GM21390 (cell line): ENCODE data around the gene CHST9.
"Not testable (repeated sequence)": the region's sequence is repeated elsewhere in the genome, so short reads cannot be mapped to it uniquely, and the experiment has no call there.

Experiments used
- ATAC-seq: cut with Tn5 transposase; IDR thresholded peaks from one replicate; pipeline ENCODE4 v1.9.1; 2021; ENCODE audit not compliant: unreplicated experiment

Gene CHST9

DNA sequence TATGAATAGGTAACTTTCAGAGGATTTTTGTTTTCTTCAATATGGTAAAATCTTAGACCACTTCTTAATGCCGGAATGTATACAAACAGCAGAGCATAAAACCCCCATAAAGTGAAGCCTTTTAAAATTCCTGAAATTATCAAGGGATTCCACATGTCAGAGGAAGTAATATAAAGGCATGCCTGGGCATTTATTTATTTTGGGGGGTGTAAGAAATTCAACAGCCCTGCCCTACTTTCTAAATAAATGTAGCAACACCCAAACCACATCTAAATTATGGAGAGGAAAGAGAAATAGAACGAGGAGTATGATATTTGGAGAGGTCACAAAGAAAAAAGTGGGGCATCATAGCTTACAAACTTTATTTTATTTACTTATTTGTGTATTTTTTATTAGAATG lies 9.9 kb downstream of the CHST9 start:
- ATAC-seq, result no peak

DNA sequence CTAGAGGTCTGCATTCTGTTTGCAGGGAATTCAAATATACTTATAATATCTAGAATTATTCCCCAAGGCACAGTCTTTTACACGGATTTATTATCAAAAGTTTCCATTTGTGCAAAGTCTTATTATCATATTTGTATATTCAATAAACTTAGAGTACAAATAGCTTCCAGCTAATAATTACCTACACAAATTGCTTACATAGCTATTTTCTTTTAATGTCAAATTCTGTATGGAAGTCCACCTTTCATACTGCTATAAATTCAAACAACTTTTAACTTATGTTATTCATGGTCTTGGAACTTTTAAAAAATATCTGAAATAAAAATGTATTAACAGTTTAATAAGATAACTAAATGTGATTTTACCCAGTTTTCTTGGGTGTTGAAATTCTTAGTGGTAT lies 13.1 kb downstream of the CHST9 start:
- no peak for ATAC-seq

DNA sequence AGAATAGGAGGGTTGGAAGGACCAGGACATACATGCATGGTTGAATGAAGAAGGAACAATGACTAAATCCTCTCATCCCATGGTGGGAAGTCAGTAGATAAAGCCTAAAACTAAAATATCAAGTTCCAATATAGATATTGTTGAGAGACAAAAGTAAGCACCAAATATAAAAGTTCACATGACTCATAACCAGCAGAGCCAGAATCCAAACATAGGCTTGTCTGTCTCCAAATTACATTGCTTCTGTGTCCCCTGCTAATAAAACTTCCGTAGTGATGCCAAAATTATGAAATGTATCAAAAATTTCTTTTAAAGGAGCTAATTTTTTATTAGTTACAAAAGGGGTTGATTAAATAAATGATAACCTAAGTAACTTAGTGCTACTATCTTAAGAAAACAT lies 19.7 kb downstream of the CHST9 start:
- no peak for ATAC-seq

DNA sequence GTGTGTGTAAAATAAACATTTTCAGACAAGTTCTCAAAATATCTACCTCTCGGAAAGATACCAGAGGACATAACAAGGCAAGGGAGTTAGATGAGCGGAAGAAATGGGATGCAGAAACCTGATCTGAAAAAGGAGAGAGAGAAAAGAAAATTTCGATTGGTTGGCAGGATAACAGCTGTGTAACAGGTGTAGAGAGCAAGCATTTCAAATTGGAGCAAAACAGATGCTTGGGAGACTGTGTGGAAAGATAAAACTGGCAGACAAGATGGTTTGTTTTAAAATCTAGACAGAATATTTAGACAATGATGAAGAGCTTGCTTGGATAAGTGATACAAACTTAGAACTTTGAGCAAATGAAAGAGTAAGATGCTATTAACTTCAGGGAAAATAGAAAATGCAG lies 20.2 kb downstream of the CHST9 start:
- no peak for ATAC-seq

DNA sequence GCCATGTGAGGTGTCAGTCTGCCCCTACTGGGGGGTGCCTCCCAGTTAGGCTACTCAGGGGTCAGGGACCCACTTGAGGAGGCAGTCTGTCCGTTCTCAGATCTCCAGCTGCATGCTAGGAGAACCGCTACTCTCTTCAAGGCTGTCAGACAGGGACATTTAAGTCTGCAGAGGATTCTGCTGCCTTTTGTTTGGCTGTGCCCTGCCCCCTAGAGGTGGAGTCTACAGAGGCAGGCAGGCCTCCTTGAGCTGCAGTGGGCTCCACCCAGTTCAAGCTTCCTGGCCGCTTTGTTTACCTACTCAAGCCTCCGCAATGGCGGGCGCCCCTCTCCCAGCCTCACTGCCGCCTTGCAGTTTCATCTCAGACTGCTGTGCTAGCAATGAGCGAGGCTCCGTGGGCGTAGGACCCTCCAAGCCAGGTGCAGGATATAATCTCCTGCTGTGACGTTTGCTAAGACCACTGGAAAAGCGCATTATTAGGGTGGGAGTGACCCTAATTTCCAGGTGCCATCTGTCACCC lies 21.9 kb downstream of the CHST9 start:
- ATAC-seq, result not testable (repeated sequence)

DNA sequence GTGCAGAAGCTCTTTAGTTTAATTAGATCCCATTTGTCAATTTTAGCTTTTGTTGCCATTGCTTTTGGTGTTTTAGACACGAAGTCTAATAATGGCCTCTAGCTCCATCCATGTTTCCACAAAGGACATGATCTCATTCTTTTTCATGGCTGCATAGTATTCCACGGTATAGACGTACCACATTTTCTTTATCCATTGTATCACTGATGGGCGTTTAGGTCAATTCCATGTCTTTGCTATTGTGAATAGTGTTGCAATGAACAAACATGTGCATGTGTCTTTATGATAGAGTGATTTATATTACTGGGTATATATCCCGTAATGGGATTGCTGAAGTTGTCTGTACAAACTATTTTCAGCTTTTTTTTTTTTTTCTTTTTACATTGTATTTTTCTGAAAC lies 35.9 kb downstream of the CHST9 start:
- not testable (repeated sequence) for ATAC-seq

DNA sequence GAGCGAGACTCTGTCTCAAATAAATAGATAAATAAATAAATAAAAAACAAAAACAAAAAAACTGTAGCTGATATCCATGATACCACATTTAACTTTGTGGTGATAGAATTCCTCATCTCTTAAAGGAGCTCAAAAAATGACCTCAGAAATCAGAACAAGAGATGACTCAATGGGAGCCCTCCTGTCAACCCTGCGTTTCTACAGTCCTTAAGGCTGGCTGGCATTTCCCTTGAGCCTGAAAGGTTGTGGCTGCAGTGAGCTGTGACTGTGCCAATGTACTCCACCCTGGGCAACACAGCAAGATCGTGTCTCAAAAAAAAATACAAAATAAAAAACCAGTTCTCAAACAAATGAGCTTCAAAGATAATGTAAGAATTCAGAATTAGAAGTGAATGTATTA lies 40.4 kb downstream of the CHST9 start:
- ATAC-seq, result no peak

DNA sequence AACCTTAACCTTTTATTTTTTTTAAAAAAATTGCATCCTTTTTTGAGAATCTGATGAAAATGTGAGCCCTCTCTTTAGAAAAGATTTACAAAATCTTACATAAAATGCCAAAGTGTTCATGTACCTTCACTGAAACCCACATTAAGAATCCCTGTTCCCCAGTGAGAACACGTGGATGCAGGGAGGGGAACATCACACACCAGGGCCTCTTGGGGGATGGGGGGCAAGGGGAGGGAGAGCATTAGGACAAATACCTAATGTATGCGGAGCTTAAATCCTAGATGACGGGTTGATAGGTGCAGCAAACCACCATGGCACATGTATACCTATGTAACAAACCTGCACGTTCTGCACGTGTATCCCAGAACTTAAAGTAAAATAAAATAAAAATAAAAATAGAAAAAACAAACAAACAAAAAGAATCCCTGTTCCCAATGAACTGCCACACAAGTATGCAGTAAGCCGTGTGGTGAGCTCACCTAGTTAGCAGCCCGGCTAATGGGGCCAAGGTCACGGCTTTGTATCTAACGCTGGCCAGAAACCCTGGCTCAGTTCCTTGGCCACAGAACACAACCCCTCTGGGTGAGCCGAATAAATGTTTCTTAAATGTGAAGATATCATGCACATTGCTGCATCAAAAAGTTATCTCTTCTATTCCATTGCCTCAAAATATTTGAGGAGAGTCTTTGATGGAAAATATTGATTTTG lies 41.4 kb downstream of the CHST9 start:
- ATAC-seq, result no peak

DNA sequence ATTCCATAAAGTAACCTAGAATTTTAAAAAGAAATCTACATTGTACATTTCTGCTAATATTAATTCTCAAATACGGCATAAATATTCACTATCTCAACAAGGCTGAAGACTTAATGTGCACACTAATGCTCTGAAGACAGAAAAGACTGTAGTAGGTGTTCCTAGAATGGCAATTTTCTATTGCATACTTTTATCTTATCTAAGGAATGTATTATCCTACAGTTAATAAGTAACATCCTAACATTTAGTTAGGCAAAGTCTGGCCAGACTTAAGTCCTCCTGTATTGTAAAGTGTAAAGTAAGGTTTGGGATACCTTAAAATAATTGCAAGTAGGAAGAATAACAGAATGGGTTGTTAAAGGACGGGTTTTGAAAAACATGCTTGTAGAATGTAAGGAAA lies 42.2 kb downstream of the CHST9 start:
- no peak for ATAC-seq

DNA sequence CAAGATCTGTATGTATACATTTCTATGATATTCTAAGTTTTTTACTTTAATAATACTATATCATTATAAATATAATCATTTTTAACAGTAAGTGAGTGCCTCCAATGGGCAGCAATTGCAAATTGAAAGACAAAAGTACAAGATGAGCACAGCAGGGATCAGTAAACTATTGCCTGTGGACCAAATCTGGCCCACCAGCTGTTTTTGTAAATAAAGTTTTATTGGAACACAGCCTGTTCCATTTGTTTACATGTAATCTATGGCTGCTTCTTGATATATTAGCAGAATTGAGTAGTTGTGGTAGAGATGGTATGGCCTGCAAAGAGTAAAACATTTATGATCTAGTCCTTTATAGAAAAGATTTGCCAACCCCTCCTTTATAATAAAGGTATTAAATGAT lies 43.2 kb downstream of the CHST9 start:
- no peak for ATAC-seq

DNA sequence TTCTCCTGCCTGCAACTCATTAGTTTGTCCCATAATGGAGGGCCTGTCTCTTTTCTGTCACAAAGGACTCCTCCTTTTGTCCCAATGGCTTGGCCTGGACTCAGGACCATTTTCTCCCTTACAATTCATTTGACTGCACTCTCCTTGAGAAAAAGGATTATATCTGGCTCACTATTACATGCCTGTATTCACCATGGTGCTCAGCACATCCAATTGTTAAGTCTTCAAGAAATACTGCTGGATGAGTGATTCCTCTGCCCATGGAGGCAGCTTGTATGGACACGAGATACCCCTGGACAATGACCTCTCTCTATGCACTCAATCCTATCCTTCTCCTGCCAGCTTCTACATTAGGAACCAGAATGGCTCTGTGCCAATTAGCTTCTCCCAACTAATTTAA lies 47.0 kb downstream of the CHST9 start:
- ATAC-seq, result no peak

DNA sequence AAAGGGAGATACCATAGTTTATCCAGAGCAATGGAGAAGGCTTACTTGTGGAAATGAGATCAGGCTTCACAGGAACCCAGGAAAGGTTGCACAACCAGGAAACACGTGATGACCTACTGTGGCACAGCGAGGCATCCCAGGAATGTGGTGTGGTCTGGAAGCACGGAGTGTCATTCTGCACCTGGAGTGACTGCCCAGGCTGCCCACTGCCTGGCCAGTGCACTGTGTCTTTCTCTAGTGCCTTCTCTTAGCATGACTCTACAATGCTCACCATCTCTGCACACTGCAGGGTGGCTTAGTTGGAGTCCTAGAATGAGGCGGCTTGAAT lies 48.9 kb downstream of the CHST9 start:
- no peak for ATAC-seq

DNA sequence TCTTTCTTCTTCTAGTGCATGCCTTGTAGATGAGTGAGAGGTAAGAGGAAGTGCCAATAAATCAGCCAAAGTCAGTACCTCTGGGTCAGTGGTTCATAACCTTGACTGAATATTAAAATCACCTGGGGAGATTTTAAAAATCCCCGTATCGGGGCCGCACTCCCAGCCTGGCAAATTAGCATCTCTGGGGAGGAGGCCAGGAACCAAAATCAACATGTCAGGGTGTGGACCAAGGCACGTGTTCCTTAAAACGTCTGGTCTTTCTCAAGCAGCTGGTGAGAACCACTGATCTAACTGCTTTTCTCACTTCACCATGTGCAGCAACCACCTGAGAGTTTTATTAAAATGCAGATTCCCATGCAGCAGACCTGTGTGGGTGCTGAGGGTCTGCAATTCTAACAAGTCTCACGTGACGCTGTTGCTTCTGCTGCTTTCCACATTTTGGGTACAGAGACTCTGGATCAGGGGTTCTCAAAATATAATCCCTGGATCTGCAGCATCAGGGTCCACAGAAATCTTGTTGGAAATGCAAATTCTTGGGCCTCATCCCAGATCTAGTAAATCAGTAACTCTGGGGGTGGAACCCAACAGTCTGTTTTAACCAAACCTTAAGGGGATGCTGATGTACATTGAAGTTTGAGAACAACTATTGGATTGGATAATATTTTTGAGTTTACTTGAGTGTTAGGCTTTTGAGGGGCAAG lies 49.5 kb downstream of the CHST9 start:
- no peak for ATAC-seq

DNA sequence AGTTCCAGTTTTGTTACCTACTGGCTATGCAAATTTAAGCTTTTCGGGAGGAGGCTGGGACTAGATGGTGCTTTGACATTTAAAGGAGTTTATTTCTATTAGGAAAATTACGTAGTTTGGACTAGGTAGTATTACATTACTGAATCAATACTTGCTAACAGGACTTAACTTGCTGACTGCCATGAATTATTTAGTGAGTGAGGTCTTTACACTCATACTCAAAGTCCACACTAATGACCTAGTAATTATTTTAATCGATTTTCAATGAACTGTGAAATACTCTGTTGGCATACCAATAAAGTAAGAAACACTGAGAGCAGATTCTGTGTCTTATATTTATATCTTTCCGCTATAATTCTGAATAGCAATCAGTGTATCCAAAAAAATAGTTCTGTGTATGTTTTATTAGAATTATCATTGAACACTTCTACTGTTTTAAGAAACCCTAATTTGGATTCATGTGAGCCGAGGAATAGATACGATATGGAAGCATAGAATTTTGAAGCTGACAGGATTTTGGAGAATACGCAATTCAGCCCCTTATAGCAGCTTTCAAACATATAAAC lies 55.0 kb downstream of the CHST9 start:
- ATAC-seq, result no peak

DNA sequence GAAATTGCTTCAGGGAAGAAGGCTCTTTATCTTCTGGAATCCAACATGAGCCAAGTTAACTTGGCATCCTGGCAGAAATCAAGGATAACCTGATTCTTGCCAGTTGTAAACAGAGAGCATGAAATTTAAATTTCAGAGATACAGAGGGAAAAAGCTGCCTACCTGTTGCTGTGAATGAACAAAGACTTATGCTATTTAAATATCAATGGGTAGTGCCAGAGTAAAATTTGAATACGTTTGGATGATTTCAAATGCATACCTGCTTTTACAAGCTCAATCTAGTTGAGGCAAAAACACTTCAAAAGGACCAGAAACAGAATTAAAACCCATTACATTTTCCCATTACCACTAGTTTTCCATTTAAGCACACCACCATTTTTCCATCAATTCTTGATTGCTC lies 60.9 kb downstream of the CHST9 start:
- ATAC-seq, result no peak

DNA sequence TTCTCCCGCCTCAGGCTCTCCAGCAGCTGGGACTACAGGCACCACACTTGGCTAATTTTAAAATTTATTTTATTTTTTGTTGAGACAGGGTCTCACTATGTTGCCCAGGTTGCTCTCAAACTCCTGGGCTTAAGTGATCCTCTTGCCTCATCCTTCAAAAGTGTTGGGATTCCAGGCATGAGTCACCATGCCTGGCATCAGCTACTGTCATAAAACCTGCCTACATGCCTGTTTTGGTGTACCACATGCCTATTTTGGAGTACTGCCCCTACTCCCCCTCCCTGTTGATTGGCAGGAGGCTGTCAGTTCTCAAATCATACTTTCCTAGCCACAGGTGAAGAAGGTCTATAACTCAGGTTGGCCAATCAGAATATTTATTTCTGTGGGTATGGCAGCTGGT lies 64.0 kb downstream of the CHST9 start:
- ATAC-seq, result no peak

DNA sequence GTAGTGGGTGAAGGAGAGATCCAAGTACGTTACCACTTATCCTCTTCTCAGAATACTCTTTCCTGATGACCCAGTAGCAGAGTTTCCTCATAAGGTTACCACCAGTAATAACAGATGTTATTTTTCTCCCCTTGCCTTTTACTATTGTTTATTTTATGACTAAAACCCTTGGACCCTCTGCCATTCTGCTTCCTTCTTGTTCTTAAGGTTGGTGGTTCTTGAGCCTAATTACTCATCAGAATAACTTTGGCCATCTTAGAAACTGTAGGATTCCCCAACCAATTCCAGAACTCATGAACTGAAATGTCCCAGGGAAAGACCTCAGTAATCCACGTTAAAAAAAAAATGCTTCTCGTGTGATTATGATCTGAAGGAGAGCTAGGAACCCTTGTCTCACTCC lies 64.9 kb downstream of the CHST9 start:
- ATAC-seq, result no peak

DNA sequence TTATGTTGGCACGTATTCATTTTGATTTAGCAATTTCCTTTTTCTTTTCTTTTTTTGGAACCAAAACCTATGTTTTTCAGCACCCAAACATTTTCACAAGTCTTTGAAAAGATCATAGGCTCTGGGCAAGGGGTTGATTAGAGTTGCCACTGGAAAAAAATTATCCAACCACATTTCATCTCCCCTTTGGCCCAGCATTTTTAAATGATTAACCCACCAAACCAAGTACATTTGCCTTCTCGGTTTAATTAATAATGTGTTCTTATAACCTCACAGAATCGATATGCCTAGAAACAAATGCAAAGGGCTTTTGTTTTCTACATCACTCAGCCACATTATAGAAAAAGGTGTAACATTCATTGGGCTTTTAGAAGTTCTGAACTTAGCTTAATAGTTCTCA lies 66.1 kb downstream of the CHST9 start:
- ATAC-seq, result no peak

DNA sequence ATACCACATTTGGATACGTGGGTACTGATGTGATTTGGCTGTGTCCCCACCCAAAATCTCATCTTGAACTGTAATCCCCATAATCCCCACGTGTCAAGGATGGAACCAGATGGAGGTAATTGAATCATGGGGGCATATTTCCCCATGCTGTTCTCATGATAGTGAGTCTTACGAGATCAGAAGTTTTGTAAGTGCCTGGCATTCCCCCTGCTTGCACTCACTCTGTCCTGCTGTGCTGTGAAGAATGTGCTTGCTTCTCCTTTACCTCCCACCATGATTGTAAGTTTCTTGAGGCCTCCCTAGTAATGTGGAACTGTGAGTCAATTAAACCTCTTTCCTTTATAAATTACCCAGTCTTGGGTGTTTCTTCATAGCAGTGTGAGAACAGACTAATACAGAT lies 70.3 kb downstream of the CHST9 start:
- ATAC-seq, result no peak

DNA sequence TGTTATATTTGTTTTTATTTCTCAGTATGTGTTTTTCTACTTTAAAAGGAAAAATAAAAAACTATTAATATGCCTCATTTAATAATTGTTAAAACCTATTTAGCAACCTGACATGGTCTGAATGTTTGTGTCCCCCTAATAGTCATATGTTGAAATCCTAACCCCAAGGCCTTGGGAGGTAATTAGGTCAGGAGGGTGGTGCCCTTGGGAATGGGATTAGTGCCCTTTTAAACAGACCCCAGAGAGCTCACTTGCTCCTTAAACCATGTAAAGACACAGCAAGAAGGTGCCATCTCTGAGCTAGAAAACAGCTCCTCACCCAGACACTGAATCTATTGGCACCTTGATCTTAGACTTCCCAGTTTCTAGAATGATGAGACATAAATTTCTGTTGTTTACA lies 71.8 kb downstream of the CHST9 start:
- ATAC-seq, result no peak

DNA sequence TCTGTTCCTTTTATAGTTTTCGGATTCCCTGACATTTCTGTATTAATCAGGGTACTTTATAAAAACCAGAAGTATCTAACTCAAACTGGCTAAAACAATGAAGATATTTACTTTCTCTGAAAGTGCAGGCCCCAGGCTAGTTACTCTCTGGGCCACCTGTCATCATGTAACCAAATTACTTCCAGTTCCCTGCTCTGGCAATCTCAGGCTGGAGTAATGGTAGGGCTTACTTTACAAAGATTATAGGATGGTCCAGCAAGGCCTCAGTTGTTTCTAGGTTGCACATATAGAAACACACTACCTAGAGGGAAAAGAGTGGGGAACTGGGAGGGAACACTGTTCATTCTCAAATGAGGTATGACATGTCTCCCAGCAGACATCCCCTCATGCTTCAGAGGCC lies 74.8 kb downstream of the CHST9 start:
- no peak for ATAC-seq

DNA sequence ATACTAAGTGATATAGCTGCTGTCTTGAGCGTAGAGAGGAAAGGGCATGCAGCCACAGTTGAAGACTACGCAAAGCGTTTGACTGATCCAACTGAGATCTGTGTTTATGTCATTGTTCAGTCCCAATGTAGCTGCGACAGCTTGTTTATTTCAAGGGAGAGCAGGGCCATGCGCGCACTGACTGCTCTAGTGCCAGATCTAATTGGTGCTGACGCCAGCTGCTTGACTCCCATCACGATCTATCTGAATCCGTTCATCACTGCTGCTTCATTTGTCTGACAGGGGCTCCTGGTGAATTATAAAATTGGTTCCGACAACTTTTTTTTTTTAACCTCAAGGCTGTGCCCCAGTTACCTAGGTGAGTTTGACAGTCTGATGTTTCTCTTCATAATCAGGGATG lies 75.7 kb downstream of the CHST9 start:
- ATAC-seq, result no peak

DNA sequence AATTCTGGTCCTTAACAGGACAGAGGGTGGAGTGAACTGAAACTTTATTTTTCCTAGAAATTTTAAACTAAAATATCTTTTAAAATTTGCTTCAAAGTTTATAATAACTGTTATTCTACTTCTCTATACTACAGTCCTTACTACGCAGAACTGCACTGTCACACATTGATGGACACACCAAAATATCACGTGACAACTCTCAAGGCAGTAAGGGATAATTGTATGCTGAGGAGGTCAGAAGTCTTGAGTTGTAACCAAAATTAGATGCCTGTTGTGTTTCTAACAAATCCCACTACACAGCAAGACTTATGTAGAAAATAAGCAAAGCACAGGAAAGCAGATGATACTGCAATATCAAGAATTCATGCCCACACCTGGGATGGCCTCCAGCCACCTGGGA lies 76.3 kb downstream of the CHST9 start:
- ATAC-seq, result no peak
